ENCODE results near the gene CDH23. TPM values are rescaled to one million over a fixed set of nuclear protein-coding genes. Genes with fewer than 3 reads are reported as not detected.

CDH23 gene
- total RNA-seq, 3 donors from 2014 or later, result 1.8 to 3.6 (median 3.0) TPM

DNA sequence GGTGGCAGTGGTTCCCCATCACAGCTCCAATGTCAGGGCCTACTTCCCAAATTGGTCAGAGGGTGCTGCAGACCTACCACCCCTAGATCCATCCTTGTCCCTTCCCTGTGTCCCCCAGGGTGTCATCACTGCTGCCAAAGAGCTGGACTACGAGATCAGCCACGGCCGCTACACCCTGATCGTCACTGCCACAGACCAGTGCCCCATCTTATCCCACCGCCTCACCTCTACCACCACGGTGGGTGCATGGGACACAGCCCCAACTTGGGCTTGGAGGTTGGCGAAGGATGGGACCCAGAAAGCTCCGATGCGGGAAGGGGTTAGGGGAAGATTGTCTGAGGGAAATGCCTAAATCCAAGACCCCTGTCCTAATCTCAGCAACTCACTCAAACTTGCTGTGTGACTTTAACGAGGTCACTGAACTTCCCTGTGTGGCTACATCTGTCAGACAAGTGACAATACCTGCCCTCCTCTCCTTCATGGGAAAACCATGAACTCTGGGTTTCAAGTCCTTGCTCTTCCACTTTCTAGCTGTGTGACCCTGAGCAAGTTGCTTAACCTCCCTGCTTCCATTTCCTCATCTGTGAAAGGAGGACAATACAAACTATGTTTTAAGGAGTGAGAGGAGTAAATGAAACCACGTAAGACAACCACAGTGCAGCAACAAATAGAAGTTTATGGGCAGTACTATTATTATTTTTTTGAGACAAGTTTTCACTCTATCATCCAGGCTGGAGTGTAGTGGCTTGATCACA is 381.5 kb downstream of the CDH23 start:
- H3K4me3 ChIP-seq, result no peak overlapping the region
- ATAC-seq, result no peak
- peaks cover 8% of the 10 kb centered on the region for H3K4me1 ChIP-seq (ENCODE audit: low read depth)
- DNase-seq, result peak in 2 of 3 donors; percentile 12 to 51
- H3K36me3 ChIP-seq (ENCODE audit: low read depth), result no peaks in the 10 kb centered on the region
- intact Hi-C loops (cut with DNase I, micrococcal nuclease), result loop anchor here in 1 of 2 donors (10.0 kb wide), 1 partner anchor 53 kb away; no protein-coding TSS in a partner anchor
- TF ChIP-seq, protein P1, sequence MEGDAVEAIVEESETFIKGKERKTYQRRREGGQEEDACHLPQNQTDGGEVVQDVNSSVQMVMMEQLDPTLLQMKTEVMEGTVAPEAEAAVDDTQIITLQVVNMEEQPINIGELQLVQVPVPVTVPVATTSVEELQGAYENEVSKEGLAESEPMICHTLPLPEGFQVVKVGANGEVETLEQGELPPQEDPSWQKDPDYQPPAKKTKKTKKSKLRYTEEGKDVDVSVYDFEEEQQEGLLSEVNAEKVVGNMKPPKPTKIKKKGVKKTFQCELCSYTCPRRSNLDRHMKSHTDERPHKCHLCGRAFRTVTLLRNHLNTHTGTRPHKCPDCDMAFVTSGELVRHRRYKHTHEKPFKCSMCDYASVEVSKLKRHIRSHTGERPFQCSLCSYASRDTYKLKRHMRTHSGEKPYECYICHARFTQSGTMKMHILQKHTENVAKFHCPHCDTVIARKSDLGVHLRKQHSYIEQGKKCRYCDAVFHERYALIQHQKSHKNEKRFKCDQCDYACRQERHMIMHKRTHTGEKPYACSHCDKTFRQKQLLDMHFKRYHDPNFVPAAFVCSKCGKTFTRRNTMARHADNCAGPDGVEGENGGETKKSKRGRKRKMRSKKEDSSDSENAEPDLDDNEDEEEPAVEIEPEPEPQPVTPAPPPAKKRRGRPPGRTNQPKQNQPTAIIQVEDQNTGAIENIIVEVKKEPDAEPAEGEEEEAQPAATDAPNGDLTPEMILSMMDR (IDR thresholded peaks at IDR 0.05), result no peak
- no peaks in the 10 kb centered on the region for H3K9me3 ChIP-seq

DNA sequence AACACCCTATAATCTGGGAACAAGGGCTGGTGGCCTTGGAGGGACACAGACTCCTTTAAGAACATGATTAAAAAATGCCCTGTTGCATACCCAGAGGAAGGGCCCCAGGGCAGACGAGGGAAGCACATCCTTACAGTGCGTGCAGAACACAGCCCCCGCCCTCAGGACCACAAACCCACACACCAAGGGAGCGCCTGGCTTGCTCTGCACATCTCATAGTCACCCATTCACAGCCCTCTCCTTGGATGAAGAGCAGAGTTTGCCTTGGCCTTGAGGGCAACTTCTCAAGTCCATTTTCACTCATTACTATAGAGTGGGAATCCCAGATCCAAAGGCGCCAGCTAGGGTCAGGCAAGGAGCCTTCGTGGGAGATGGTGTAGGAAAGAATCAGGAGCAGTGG is 382.9 kb downstream of the CDH23 start:
- H3K4me1 ChIP-seq (ENCODE audit: low read depth), result no peaks in the 10 kb centered on the region
- intact Hi-C loops (cut with DNase I, micrococcal nuclease), result loop anchor here in 1 of 2 donors (10.0 kb wide), 1 partner anchor 55 kb away; no protein-coding TSS in a partner anchor
- no peaks in the 10 kb centered on the region for H3K9me3 ChIP-seq
- no peak overlapping the region for H3K4me3 ChIP-seq
- DNase-seq (peak in 2 of 3 donors; percentile 2 to 31), ATAC-seq (no peak)
- TF ChIP-seq, protein P1 (IDR thresholded peaks at IDR 0.05), result no peak
- no peaks in the 10 kb centered on the region for H3K36me3 ChIP-seq (ENCODE audit: low read depth)

GRCh38 chr10:71780156-71780555 is 383.4 kb downstream of the CDH23 start:
- no peaks in the 10 kb centered on the region for H3K9me3 ChIP-seq
- H3K4me3 ChIP-seq, result no peak overlapping the region
- ATAC-seq (no peak), DNase-seq (peak in 1 of 3 donors; percentile 5)
- TF ChIP-seq, protein P1 (IDR thresholded peaks at IDR 0.05), result no peak
- intact Hi-C loops (cut with DNase I, micrococcal nuclease), result no loop called here
- H3K4me1 ChIP-seq (ENCODE audit: low read depth), result no peaks in the 10 kb centered on the region
- no peaks in the 10 kb centered on the region for H3K36me3 ChIP-seq (ENCODE audit: low read depth)

- intact Hi-C loops (cut with DNase I, micrococcal nuclease), result no loop called here
Measured at GRCh38 chr10:71780719-71781118, 384.0 kb downstream of the CDH23 start.

GRCh38 chr10:71782221-71782916 is 385.6 kb downstream of the CDH23 start:
- Histone ChIP-seq H3K4me1 (ENCODE audit: low read depth) (no peaks in the 10 kb centered on the region), H3K36me3 (ENCODE audit: low read depth) (no peaks in the 10 kb centered on the region), H3K9me3 (no peaks in the 10 kb centered on the region), H3K4me3 (no peak overlapping the region)
- intact Hi-C loops (cut with DNase I, micrococcal nuclease), result no loop called here
- DNase-seq (peak in 2 of 3 donors; percentile 13 to 31), ATAC-seq (no peak)
- TF ChIP-seq, protein P1 (IDR thresholded peaks at IDR 0.05), result no peak

More at GRCh38 chr10:71780719-71781118, 384.0 kb downstream of the CDH23 start:
- no peaks in the 10 kb centered on the region for H3K36me3 ChIP-seq (ENCODE audit: low read depth)
- H3K9me3 ChIP-seq, result no peaks in the 10 kb centered on the region
- DNase-seq (peak in 2 of 3 donors; percentile 3 to 9), ATAC-seq (no peak)
- TF ChIP-seq, protein P1 (IDR thresholded peaks at IDR 0.05), result no peak
- H3K4me1 ChIP-seq (ENCODE audit: low read depth), result no peaks in the 10 kb centered on the region
- H3K4me3 ChIP-seq, result no peak overlapping the region
